ENCODE data around the gene AADACL3. TPM values are rescaled to one million over a fixed set of nuclear protein-coding genes. Genes with fewer than 3 reads are reported as not detected.

Gene AADACL3
- polyA plus RNA-seq, 1 donor from 2014 or later = not detected

DNA sequence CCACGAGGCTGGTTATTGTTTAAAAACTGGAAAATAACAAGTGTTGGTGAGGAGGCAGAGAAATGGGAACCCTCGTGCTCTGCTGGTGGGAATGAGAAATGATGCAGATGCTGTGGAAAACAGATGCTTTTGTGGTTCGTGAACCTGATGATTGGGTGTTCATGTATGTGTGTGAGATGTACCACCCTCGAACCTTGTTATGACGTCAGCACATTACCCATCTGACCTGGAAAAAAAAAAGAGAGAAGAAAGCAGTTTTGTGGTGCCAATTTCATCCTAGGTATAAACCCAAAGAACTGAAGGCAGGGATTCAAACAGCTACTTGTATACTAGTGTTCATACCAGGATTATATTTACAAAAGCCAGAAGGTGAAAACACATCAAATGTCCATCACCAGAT lies 23.7 kb downstream of the AADACL3 start:
- Mint-ChIP-seq H3K27me3 (peaks cover 20% of the 10 kb centered on the region), H3K9me3 (peaks cover 6 to 13% (median 8%) of the 10 kb centered on the region in 3 donors), H3K27ac (no peak overlapping the region), H3K36me3 (peaks cover 1% of the 10 kb centered on the region), H3K4me1 (peaks cover 0 to 2% (median 0%) of the 10 kb centered on the region in 3 donors), H3K4me3 (no peak overlapping the region)

DNA sequence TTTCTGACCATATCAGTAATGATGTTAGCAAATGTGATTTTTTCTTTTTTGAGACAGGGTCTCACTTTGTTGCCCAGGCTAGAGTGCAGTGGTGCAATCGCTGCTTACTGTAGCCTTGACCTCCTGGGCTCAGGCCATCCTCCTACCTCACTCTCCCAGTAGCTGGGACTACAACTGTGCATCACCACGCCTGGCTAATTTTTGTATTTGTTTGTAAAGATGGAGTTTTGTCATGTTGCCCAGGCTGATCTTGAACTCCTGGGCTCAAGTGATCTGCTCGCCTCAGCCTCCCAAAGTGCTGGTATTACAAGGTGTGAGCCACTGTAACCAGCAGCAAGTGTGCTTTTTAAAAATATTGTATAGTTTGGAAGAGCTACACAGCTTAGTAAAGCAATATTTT lies 26.0 kb downstream of the AADACL3 start:
- Mint-ChIP-seq H3K4me1 (peaks cover 0 to 2% (median 0%) of the 10 kb centered on the region in 3 donors), H3K27me3 (peaks cover 14% of the 10 kb centered on the region), H3K4me3 (no peak overlapping the region), H3K9me3 (peaks cover 3 to 17% (median 4%) of the 10 kb centered on the region in 3 donors), H3K27ac (no peak overlapping the region), H3K36me3 (peaks cover 1% of the 10 kb centered on the region)

DNA sequence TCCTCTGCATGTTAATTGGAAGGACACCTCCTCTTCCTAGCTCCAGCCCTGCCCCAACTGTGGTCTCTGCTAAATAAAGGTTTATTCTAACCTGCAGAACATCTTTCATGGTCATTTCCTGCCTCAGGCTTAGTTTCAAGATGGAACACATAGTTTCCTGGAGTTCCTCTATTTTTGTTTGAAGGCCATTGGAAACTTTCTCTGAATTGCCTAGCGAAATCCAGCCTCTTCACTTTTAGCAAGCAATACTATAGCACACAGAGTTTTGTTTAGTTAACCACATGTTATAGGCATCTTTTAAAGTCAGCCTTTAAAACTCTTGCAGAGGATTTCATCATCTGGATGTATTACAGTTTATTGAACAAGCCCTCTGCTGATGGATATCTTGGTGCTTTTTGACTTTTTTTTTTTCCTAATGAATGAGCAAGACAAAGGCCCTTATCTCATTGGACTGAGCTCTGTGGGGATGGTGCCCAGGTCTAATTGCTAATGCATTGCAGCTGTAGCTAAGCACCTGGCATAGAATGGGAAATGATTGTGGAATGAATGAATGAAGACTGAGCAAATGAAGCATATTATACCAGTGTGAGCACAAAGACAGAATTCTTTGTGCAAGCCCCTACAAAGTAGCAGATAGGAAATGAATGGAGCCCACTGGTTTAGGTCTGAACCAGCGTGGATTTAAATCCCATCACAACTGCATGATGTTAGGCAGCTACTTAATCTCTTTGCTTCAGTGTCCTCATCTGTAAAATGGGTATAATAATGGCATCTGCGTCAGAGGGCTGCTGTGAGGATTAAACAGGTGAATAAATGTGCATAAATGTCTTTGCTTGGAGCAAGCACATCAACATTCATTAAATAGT lies 29.4 kb downstream of the AADACL3 start:
- Mint-ChIP-seq H3K27ac (no peak overlapping the region), H3K27me3 (peaks cover 11% of the 10 kb centered on the region), H3K9me3 (peaks cover 7 to 30% (median 18%) of the 10 kb centered on the region in 3 donors), H3K4me3 (no peak overlapping the region), H3K4me1 (peaks cover 0 to 2% (median 0%) of the 10 kb centered on the region in 3 donors), H3K36me3 (peaks cover 1% of the 10 kb centered on the region)

DNA sequence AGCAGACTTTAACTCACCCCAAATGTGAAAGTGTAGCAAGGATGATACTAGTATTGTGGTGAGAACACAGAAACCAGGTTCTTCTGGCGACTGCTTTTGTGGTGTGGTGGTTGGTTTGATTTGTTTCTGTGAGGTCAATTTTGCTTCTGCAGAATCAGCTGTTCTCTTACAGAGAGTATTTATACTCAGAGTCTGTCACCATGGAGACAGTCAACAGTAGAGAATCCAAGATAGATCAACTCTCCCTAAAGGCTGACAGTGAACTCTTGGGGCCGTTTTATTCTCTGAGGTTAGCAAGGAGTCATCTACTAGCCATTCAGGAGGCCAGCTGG lies 30.0 kb downstream of the AADACL3 start, which contains the start of gene CFAP107:
CFAP107 (plus strand) TSS at position 209 of the 332 bp plus-strand sequence. CDS start 231 bp downstream, outside the sequence.
- peaks cover 14% of the 10 kb centered on the region for H3K27me3 Mint-ChIP-seq
- peaks cover 7 to 34% (median 19%) of the 10 kb centered on the region in 3 donors for H3K9me3 Mint-ChIP-seq
- peak within 1 kb of the TSS in 1 of 3 donors; percentile 34 for H3K27ac Mint-ChIP-seq
- peaks cover 1% of the 10 kb centered on the region for H3K36me3 Mint-ChIP-seq
- peaks cover 0 to 2% (median 0%) of the 10 kb centered on the region in 3 donors for H3K4me1 Mint-ChIP-seq
- no peak within 1 kb of the TSS for H3K4me3 Mint-ChIP-seq

DNA sequence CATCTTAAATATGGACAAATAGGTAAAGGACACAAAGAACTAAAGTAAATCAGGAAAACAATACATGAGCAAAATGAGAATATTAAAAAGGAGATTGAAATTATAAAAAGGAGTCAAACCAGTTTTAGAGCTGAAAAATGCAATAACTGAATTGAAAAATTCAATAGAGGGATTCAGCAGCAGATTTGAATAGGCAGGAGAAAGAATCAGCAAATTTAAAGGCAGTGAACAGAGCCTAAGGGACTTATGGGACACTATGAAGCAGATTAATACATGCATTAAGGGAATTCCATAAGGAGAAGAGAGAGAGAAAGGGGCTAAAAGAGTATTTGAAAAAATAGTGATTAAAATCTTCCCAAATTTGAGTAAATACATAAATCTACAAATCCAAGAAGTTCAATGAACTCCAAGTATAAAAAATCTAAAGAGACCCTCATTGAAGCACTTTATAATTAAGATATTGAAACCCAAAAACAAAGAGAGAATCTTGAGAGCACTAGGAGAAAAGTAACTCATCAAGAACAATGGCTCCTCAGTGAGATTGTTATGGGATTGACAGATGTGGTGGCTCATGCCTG lies 33.0 kb downstream of the AADACL3 start:
- peaks cover 13% of the 10 kb centered on the region for H3K27me3 Mint-ChIP-seq
- peaks cover 7 to 36% (median 19%) of the 10 kb centered on the region in 3 donors for H3K9me3 Mint-ChIP-seq
- peak overlapping the region in 1 of 4 donors; percentile 30 for H3K4me3 Mint-ChIP-seq
- no peak overlapping the region for H3K27ac Mint-ChIP-seq
- H3K36me3 Mint-ChIP-seq = peaks cover 1% of the 10 kb centered on the region
- peaks cover 0 to 2% (median 0%) of the 10 kb centered on the region in 3 donors for H3K4me1 Mint-ChIP-seq

DNA sequence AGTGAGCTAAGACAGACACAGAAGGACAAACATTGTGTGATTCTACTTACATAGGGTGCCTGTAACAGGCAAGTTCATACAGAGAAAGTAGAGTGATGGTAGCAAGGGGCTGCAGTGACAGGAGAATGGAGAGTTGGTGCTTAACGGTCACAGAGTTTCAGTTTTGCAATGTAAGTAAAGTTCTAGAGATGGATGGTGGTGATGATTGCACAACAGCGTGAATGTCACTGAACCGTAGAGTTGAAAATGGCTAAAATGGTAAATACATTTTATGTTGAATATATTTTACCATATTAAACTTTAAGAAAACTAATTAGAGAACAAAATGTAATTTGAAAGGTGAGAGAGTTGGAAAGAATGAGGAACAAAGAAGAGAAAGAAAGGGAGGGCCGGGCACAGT lies 38.8 kb downstream of the AADACL3 start:
- no peak overlapping the region for H3K27ac Mint-ChIP-seq
- no peaks in the 10 kb centered on the region for H3K4me1 Mint-ChIP-seq
- H3K4me3 Mint-ChIP-seq = no peak overlapping the region
- H3K9me3 Mint-ChIP-seq = peaks cover 0 to 11% (median 4%) of the 10 kb centered on the region in 3 donors
- H3K27me3 Mint-ChIP-seq = peaks cover 14% of the 10 kb centered on the region
- H3K36me3 Mint-ChIP-seq = no peaks in the 10 kb centered on the region

DNA sequence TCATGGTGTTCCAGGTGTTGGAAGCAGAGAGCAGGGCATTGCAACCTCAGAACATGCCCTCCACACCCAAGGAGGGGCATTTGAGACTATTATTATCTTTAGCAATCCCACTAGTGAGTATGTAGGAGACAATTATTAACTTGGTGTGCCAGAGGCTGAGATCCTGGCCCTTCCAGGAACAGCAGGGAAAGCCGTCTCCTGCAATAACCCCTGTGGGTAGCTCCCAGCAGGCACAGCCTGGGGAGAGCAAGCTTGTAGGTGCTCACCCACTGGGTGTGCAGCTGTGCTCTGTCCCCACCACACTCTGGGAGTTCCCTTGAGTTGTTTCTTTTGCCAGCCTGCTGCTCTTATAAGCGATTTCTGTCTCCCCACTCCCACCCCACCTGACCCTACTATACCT lies 40.4 kb downstream of the AADACL3 start:
- Mint-ChIP-seq H3K27ac (no peak overlapping the region), H3K27me3 (peaks cover 11% of the 10 kb centered on the region), H3K9me3 (no peaks in the 10 kb centered on the region)

DNA sequence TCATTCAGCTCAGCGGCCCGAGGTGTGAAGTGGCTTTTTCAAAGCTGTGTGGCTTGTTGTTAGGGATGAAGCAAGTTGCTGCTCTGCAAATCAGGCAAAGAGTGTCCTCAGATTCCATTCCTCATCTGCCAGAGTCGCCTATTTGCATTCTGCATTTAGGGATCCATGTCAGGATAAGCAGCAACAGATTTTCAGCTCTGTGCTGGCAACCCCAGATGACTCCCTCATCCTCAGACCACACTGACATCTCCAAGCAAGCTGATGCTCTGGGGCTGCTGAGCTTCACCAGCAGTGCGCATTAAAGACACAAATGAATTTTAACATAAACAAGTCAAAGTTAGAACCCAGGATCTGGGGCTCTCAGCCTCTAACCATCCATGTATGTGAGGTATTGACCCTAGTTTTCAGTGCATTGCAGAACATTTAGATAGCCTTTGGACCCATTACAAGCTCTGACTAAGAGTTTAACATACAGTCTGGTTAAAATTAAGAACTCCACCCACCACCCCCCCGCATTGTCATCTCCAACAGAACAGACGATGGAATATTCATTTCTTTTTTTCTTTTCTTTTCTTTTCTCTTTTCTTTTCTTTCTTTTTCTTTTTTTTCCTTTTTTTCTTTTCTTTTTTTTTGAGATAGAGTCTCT lies 41.0 kb downstream of the AADACL3 start:
- no peaks in the 10 kb centered on the region for H3K36me3 Mint-ChIP-seq
- no peaks in the 10 kb centered on the region for H3K9me3 Mint-ChIP-seq
- no peak overlapping the region for H3K27ac Mint-ChIP-seq
- H3K4me1 Mint-ChIP-seq = no peaks in the 10 kb centered on the region
- H3K4me3 Mint-ChIP-seq = peak overlapping the region in 1 of 4 donors; percentile 61
- peaks cover 9% of the 10 kb centered on the region for H3K27me3 Mint-ChIP-seq

More for the DNA sequence above, 40.4 kb downstream of the AADACL3 start:
- peak overlapping the region in 1 of 4 donors; percentile 61 for H3K4me3 Mint-ChIP-seq
- H3K4me1 Mint-ChIP-seq = no peaks in the 10 kb centered on the region
- H3K36me3 Mint-ChIP-seq = no peaks in the 10 kb centered on the region

DNA sequence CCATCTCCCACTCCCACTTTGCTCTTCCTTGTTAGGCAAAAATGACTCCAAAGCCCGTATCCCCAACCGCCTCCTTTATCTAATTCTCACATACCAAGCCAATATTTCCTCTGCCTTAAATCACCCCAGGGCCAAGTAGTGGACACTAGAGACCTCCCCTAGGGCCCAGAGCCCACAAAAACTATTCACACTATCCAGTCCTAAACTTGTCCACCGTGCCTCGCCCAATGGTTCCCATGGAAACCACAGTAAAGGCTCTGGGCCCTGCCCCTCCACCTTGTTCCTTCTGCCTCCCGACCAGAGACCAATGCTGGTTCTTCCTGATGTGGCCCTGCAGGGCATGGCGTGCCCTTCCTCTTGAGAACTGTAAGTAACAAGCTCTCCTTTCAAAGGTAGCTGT lies 41.9 kb downstream of the AADACL3 start:
- H3K4me1 Mint-ChIP-seq = no peaks in the 10 kb centered on the region
- no peaks in the 10 kb centered on the region for H3K36me3 Mint-ChIP-seq
- H3K27ac Mint-ChIP-seq = peak overlapping the region in 1 of 3 donors; percentile 20
- no peaks in the 10 kb centered on the region for H3K9me3 Mint-ChIP-seq
- peaks cover 11% of the 10 kb centered on the region for H3K27me3 Mint-ChIP-seq
- no peak overlapping the region for H3K4me3 Mint-ChIP-seq

DNA sequence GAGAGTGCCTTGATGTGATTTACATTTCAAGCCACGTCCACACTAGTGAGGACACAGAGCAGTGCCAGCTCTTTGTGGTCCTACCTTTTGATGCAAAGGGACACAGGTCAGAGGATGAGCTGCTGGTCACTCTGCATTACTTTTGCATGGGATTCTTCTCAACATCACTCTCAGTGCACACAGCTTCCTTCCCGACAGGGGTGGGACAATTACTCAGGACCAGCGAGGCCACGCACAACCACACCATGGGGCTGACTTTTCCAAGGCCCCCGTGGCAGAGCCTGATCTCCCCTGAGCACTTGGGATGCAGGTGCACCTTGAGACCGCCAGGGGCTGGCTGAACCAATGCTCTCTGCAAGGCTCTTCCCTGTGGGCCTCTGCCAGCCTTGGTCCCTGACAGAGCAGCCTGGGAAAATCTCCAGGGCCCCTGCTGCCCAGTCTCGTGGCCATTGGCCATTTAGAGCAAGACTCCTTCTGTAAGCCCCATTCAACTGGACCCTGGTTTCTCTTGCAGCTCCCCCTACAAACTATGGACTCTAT lies 44.4 kb downstream of the AADACL3 start:
- peaks cover 10% of the 10 kb centered on the region for H3K27me3 Mint-ChIP-seq
- no peaks in the 10 kb centered on the region for H3K4me1 Mint-ChIP-seq
- peaks cover 0 to 2% (median 0%) of the 10 kb centered on the region in 3 donors for H3K9me3 Mint-ChIP-seq
- no peak overlapping the region for H3K4me3 Mint-ChIP-seq
- H3K36me3 Mint-ChIP-seq = no peaks in the 10 kb centered on the region
- H3K27ac Mint-ChIP-seq = no peak overlapping the region

DNA sequence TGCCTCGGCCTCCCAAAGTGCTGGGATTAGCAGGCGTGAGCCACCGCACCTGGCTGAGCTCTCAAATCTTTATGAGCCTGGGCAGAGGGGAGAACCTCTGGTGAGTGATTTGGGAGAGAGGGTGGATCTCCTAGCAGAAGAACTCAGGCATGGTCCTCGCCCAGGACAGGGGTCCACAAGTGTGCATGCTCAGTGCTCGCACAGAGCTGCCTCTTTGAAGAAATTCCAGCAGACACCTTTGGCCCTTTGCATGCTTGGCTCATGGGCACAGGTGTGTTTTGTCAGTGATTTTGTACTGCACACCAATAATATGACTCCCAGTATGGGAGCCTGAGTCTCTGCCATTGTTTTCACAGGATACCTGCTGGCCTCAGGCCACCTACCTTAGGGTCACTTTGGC lies 45.9 kb downstream of the AADACL3 start:
- peaks cover 0 to 4% (median 2%) of the 10 kb centered on the region in 3 donors for H3K9me3 Mint-ChIP-seq
- H3K36me3 Mint-ChIP-seq = no peaks in the 10 kb centered on the region
- H3K4me1 Mint-ChIP-seq = no peaks in the 10 kb centered on the region
- no peak overlapping the region for H3K4me3 Mint-ChIP-seq
- peaks cover 9% of the 10 kb centered on the region for H3K27me3 Mint-ChIP-seq
- H3K27ac Mint-ChIP-seq = no peak overlapping the region

DNA sequence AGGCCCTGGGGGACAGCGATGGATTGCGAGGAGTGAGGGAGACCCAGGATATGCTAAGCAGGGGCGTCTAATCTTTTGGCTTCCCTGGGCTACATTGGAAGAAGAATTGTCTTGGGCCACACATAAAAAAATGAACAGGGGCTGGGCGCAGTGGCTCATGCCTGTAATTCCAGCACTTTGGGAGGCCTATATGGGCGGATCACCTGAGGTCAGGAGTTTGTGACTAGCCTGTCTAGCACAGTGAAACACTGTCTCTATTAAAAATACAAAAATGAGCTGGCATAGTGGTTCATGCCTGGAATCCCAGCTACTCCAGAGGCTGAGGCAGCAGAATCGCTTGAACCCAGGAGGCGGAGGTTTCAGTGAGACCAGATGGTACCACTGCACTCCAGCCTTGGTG lies 46.9 kb downstream of the AADACL3 start:
- H3K9me3 Mint-ChIP-seq = peaks cover 0 to 4% (median 3%) of the 10 kb centered on the region in 3 donors
- H3K4me1 Mint-ChIP-seq = no peaks in the 10 kb centered on the region
- peak overlapping the region in 1 of 4 donors; percentile 37 for H3K4me3 Mint-ChIP-seq
- peaks cover 12% of the 10 kb centered on the region for H3K27me3 Mint-ChIP-seq
- no peak overlapping the region for H3K27ac Mint-ChIP-seq
- no peaks in the 10 kb centered on the region for H3K36me3 Mint-ChIP-seq

DNA sequence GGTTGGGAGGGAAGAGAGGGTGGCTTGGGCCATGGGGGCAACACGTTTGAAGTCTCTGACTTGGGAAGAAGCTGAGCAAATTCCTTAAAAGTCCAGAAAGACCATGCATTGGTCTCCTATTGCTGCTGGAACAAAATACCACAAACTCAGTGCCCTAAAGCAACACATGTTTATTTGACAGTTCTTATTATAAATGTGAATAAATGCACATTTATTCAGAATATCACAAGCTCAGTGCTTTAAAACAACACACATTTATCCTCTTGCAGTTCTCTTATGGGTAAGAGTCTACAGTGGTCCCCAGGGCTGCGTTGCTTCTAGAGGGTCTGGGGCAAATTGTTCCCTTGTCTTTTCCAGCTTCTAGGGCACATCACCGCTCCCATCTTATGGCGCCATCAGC lies 47.6 kb downstream of the AADACL3 start:
- Mint-ChIP-seq H3K9me3 (peaks cover 0 to 4% (median 3%) of the 10 kb centered on the region in 3 donors), H3K27me3 (peaks cover 12% of the 10 kb centered on the region), H3K4me3 (no peak overlapping the region), H3K36me3 (no peaks in the 10 kb centered on the region), H3K4me1 (no peaks in the 10 kb centered on the region), H3K27ac (no peak overlapping the region)

DNA sequence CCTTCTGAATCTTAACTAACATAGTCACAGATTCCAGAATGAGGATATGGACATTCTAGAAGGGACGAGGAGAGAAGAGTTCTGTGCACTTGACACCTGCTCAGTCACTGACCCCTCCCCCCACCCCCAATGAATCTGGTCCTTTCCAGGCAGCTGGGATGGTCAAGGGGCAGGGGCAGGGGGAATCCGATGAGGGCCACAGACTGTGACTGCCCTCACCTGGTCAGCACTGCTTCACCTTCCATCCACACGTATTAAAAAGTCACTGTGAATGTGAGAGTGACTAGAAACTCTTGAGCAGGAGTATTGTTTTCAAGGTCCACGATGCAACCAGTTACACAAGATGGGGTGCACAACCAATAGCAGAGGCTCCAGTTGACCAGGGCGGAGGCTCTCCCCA lies 48.1 kb downstream of the AADACL3 start:
- H3K27ac Mint-ChIP-seq = no peak overlapping the region
- H3K27me3 Mint-ChIP-seq = peaks cover 12% of the 10 kb centered on the region
- no peaks in the 10 kb centered on the region for H3K36me3 Mint-ChIP-seq
- H3K4me3 Mint-ChIP-seq = no peak overlapping the region
- H3K9me3 Mint-ChIP-seq = peaks cover 0 to 4% (median 3%) of the 10 kb centered on the region in 3 donors
- H3K4me1 Mint-ChIP-seq = no peaks in the 10 kb centered on the region

DNA sequence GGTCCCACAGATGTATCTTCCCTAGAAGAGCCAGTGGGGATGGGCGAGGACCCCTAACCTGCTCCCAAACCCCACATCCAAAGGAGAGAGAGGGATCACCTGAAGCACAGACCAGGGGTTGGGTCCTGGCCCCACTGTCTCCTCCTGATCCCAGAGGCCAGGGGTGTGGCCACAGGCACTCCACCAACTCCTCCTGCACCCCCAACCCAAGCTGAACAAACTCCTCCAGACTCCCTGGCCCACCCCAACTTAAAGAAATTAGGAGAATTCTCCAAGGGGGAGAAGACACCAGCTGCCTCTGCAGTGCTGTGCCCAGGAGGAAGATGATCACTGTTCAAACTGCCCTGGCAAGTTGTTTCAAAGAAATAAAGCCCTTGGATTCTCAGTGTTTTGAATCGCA lies 53.1 kb downstream of the AADACL3 start:
- Mint-ChIP-seq H3K4me1 (no peaks in the 10 kb centered on the region), H3K27ac (no peak overlapping the region), H3K4me3 (no peak overlapping the region), H3K9me3 (peaks cover 0 to 4% (median 3%) of the 10 kb centered on the region in 3 donors), H3K27me3 (peaks cover 12% of the 10 kb centered on the region), H3K36me3 (no peaks in the 10 kb centered on the region)
